Measurements from ENCODE around the gene HBS1L. TPM values are rescaled to one million over a fixed set of nuclear protein-coding genes. Genes with fewer than 3 reads are reported as not detected.

HBS1L gene
- total and polyA plus RNA-seq, 9 of the 15 experiments (the other 6 are each of a cell fraction or from before 2014, with no cell fraction given): 101 to 199 (median 145) TPM

DNA sequence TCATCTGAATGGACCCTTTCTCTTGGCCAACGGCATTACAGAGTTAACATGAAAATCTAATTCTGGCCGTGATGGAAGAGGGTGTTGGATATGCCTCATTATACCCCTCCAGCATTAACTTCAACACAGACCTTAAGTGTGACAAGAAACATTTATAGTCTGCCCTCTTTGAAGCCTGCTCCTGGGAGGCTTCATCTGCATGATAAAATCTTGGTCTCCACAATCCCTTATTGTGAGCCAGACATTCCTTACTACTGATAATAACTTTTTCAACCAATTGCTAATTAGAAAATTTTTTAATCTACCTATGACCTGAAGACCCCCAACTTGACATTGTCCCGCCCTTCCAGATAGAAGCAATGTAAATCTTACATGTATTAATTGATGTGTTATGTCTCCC, 9.3 kb upstream of the HBS1L start:
- no peaks in the 10 kb centered on the region for H3K9me1 ChIP-seq (ENCODE audit: control insufficient read depth, insufficient read depth, low read length)
- H3K79me2 ChIP-seq (ENCODE audit: control insufficient read depth, insufficient read depth, low read length): no peaks in the 10 kb centered on the region
- intact Hi-C loops (cut with micrococcal nuclease): loop anchor here (5.0 kb wide), 3 partner anchors 78 to 373 kb away; no protein-coding TSS in a partner anchor
- 83% methylated on average over 3 of the region's 3 CpGs for WGBS (ENCODE audit: insufficient coverage, low coverage, missing lambda C conversion rate)
- no peaks in the 10 kb centered on the region for H4K20me1 ChIP-seq (replicated peaks; ENCODE audit: control insufficient read depth, insufficient read depth, low read length)
- TF ChIP-seq KDM1A (IDR thresholded peaks at IDR 0.05) (no peak), ZNF134 (CRISPR knock-in tag; conservative IDR thresholded peaks at IDR 0.05) (no peak)
- TF ChIP-seq, protein P1, sequence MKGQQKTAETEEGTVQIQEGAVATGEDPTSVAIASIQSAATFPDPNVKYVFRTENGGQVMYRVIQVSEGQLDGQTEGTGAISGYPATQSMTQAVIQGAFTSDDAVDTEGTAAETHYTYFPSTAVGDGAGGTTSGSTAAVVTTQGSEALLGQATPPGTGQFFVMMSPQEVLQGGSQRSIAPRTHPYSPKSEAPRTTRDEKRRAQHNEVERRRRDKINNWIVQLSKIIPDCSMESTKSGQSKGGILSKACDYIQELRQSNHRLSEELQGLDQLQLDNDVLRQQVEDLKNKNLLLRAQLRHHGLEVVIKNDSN (CRISPR knock-in tag; IDR thresholded peaks at IDR 0.05): no peak
- in situ Hi-C loops (cut with MboI): no loop called here
- no peak overlapping the region for H3K9ac ChIP-seq (ENCODE audit: insufficient read depth in 1 of 2, low read depth in 2 of 2, low read length in 2 of 2)
- DNase-seq (ENCODE audit: extremely low read depth in 1 of 4, low spot score in 3 of 4) (no peak), FAIRE-seq (peak; percentile 23), ATAC-seq (no peak)
- CTCF ChIA-PET (ENCODE audit: low intra/inter-chr PET ratio): no interaction called here
- H3K9me3 ChIP-seq (replicated peaks; ENCODE audit: control insufficient read depth, insufficient read depth, low read depth, low read length): peaks cover 3% of the 10 kb centered on the region; the same call in 1 of the 2 replicates
- POLR2A ChIA-PET: interaction anchor here (0.7 to 1.7 kb wide), 3 partner anchors 9 to 18 kb away, joined by 3 to 6 read pairs (median 4); partner anchors contain the start of gene HBS1L
- H3K4me2 ChIP-seq (ENCODE audit: insufficient read depth, low read length): no peak overlapping the region
- H3K27me3 ChIP-seq (ENCODE audit: control insufficient read depth in 2 of 2, insufficient read depth in 2 of 2, low read length in 2 of 2): no peaks in the 10 kb centered on the region
- no TSS peak for BruUV-seq (replicated peaks)
- H3K27ac ChIP-seq (ENCODE audit: extremely low read depth, low read depth, low read length): no peak overlapping the region
- H3K4me1 ChIP-seq (replicated peaks in 1 of 2; ENCODE audit: control insufficient read depth in 2 of 2, insufficient read depth in 2 of 2, low read length in 2 of 2): peaks cover 0 to 3% of the 10 kb centered on the region in 2 experiments; a peak in 1 of 5 replicates
- H3K4me3 ChIP-seq: no peak overlapping the region
- H2AFZ ChIP-seq (ENCODE audit: low read depth, low read length): no peak overlapping the region
- H3K36me3 ChIP-seq (ENCODE audit: control insufficient read depth, insufficient read depth, low read length): 0 out of 3 replicates have a peak, but pooled peaks cover 3% of the 10 kb centered on the region

DNA sequence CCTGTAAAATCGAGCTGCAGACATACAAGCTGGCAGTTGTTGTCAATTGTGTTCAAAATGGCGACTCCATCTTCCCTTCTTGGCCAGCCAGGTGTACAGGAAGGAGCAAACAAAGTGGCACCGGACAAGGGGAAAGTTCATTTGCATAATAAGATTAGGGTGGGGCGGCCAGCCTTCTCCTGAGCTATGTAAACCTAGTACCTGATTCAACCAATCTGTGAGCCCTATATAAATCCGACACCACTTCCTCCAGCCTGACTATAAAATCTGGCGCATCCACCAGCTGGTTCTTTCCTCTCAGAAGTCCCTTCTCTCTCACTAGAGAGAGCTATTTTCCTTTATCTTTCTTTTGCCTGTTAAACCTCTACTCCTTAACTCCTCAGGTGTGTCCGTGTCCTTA, 8.1 kb upstream of the HBS1L start:
- Histone ChIP-seq H3K9me3 (replicated peaks; ENCODE audit: control insufficient read depth, insufficient read depth, low read depth, low read length) (peaks cover 3% of the 10 kb centered on the region; the same call in 1 of the 2 replicates), H3K4me1 (replicated peaks in 1 of 2; ENCODE audit: control insufficient read depth in 2 of 2, insufficient read depth in 2 of 2, low read length in 2 of 2) (peaks cover 0 to 3% of the 10 kb centered on the region in 2 experiments; a peak in 1 of 5 replicates), H4K20me1 (replicated peaks; ENCODE audit: control insufficient read depth, insufficient read depth, low read length) (no peaks in the 10 kb centered on the region), H2AFZ (ENCODE audit: low read depth, low read length) (peak overlapping the region; percentile 67), H3K4me2 (ENCODE audit: insufficient read depth, low read length) (no peak overlapping the region), H3K27ac (ENCODE audit: extremely low read depth, low read depth, low read length) (no peak overlapping the region), H3K36me3 (ENCODE audit: control insufficient read depth, insufficient read depth, low read length) (0 out of 3 replicates have a peak, but pooled peaks cover 3% of the 10 kb centered on the region), H3K79me2 (ENCODE audit: control insufficient read depth, insufficient read depth, low read length) (no peaks in the 10 kb centered on the region), H3K4me3 (no peak overlapping the region), H3K9ac (ENCODE audit: insufficient read depth in 1 of 2, low read depth in 2 of 2, low read length in 2 of 2) (no peak overlapping the region), H3K9me1 (ENCODE audit: control insufficient read depth, insufficient read depth, low read length) (no peaks in the 10 kb centered on the region), H3K27me3 (ENCODE audit: control insufficient read depth in 2 of 2, insufficient read depth in 2 of 2, low read length in 2 of 2) (no peaks in the 10 kb centered on the region)
- peak; percentile 40 for FAIRE-seq
- intact Hi-C loops (cut with micrococcal nuclease): loop anchor here (5.0 kb wide), 3 partner anchors 80 to 375 kb away; no protein-coding TSS in a partner anchor
- peak in 2 of 4 experiments; percentile 30 to 55 for DNase-seq (ENCODE audit: extremely low read depth in 1 of 4, low spot score in 3 of 4)
- peak; percentile 87 for ATAC-seq
- BruUV-seq (replicated peaks): no TSS peak
- in situ Hi-C loops (cut with MboI): no loop called here
- POLR2A ChIA-PET: interaction anchor here (0.6 to 1.7 kb wide), 3 partner anchors 8 to 42 kb away, joined by 3 to 6 read pairs (median 4); partner anchors contain the start of gene HBS1L
- CTCF ChIA-PET (ENCODE audit: low intra/inter-chr PET ratio): interaction anchor here (0.7 kb wide), 1 partner anchor 98 kb away, joined by 3 read pairs; no protein-coding TSS in a partner anchor
- 33% methylated on average over 6 of the region's 7 CpGs for WGBS (ENCODE audit: insufficient coverage, low coverage, missing lambda C conversion rate)
- TF ChIP-seq, protein P2, sequence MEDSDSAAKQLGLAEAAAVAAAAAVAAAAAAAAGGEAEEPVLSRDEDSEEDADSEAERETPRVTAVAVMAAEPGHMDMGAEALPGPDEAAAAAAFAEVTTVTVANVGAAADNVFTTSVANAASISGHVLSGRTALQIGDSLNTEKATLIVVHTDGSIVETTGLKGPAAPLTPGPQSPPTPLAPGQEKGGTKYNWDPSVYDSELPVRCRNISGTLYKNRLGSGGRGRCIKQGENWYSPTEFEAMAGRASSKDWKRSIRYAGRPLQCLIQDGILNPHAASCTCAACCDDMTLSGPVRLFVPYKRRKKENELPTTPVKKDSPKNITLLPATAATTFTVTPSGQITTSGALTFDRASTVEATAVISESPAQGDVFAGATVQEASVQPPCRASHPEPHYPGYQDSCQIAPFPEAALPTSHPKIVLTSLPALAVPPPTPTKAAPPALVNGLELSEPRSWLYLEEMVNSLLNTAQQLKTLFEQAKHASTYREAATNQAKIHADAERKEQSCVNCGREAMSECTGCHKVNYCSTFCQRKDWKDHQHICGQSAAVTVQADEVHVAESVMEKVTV (CRISPR knock-in tag; IDR thresholded peaks at IDR 0.05): peak; percentile 47
- TF ChIP-seq TAF7 (tag; IDR thresholded peaks at IDR 0.05) (no peak), RBM25 (IDR thresholded peaks at IDR 0.05; ENCODE audit: low read depth, low read length, severe bottlenecking) (no peak), DACH1 (IDR thresholded peaks at IDR 0.05; ENCODE audit: partially characterized antibody) (peak; percentile 70), TEAD4 (IDR thresholded peaks at IDR 0.05; ENCODE audit: low read length) (peak; percentile 15; the same call in 1 of the 2 replicates), TEAD4 (CRISPR knock-in tag; IDR thresholded peaks at IDR 0.05; ENCODE audit: borderline replicate concordance) (no peak), CC2D1A (IDR thresholded peaks at IDR 0.05) (peak; percentile 80)
- TF ChIP-seq, protein P3, sequence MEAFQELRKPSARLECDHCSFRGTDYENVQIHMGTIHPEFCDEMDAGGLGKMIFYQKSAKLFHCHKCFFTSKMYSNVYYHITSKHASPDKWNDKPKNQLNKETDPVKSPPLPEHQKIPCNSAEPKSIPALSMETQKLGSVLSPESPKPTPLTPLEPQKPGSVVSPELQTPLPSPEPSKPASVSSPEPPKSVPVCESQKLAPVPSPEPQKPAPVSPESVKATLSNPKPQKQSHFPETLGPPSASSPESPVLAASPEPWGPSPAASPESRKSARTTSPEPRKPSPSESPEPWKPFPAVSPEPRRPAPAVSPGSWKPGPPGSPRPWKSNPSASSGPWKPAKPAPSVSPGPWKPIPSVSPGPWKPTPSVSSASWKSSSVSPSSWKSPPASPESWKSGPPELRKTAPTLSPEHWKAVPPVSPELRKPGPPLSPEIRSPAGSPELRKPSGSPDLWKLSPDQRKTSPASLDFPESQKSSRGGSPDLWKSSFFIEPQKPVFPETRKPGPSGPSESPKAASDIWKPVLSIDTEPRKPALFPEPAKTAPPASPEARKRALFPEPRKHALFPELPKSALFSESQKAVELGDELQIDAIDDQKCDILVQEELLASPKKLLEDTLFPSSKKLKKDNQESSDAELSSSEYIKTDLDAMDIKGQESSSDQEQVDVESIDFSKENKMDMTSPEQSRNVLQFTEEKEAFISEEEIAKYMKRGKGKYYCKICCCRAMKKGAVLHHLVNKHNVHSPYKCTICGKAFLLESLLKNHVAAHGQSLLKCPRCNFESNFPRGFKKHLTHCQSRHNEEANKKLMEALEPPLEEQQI (IDR thresholded peaks at IDR 0.05): peak; percentile 58; the same call in 1 of the 2 replicates
